Activated T-cell treated with anti-CD3 and anti-CD28 coated beads, Interleukin-2, amount 50 U/mL, for 72 hours (primary cell): Measurements from ENCODE around the gene AATF. TPM values are rescaled to one million over a fixed set of nuclear protein-coding genes. Genes with fewer than 3 reads are reported as not detected.

Experiments
- total RNA-seq, 2 donors: library from RNA; stranded (reverse); gene quantifications; one replicate each; pipeline ENCODE4 v1.2.3, GENCODE V29; 2022

Gene AATF
- total RNA-seq, 2 donors from 2014 or later, result 85.1 to 91.9 TPM

Other genes starting within 250 kb of the AATF start
- under 1 TPM; 0.32 to 0.34 TPM for gene LHX1, start 11.5 kb upstream of the AATF start, total RNA-seq